Fibroblast of the aortic adventitia (primary cell): Measurements from ENCODE around the gene IKZF1. TPM values are rescaled to one million over a fixed set of nuclear protein-coding genes. Genes with fewer than 3 reads are reported as not detected.

Experiments
- DNase-seq: peaks from one replicate; pipeline ENCODE4 v3.0.0-alpha.2; 2010; ENCODE audit warnings: low read depth
- H3K4me3 ChIP-seq: 2 replicates; pipeline ENCODE4 v1.5.1; 2011; ENCODE audit warnings: low read depth, mild to moderate bottlenecking, control low read depth, low read length, moderate library complexity
- total RNA-seq: library from RNA; depleted of rRNA; stranded (reverse); fragments of >200 nt; gene quantifications from 2 replicates; pipeline ENCODE4 v1.2.3, GENCODE V29; 2012; ENCODE audit warnings: low replicate concordance
- TF ChIP-seq, protein P1 (sequence below): IDR thresholded peaks from 2 replicates; pipeline ENCODE4 v1.5.1; 2011; ENCODE audit warnings: mild to moderate bottlenecking, low read length, control low read depth, inconsistent platforms; ENCODE audit not compliant: insufficient read depth

The IKZF1 gene
- total RNA-seq, 1 donor = not detected

DNA sequence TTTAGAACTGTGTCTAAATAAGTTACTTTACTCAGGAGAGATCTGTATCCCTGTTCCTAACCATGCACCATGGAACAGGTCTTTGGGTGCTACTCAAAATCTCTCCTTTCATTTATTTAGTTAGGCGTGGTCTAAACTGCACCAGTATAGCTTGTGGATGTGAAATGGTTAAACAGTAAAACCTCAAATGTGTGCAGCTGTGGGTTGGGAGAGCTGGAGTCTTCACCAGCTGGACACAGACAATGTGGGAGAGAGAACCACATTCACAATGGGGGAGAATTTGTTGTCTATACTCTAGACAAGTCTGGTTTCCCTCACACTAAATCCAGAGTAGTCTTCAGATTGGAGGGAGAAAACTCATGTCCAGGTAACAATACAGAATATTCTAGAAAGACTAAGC lies 31.2 kb upstream of the IKZF1 start:
- H3K4me3 ChIP-seq = no peak overlapping the region
- no peak for DNase-seq
- TF ChIP-seq, protein P1, sequence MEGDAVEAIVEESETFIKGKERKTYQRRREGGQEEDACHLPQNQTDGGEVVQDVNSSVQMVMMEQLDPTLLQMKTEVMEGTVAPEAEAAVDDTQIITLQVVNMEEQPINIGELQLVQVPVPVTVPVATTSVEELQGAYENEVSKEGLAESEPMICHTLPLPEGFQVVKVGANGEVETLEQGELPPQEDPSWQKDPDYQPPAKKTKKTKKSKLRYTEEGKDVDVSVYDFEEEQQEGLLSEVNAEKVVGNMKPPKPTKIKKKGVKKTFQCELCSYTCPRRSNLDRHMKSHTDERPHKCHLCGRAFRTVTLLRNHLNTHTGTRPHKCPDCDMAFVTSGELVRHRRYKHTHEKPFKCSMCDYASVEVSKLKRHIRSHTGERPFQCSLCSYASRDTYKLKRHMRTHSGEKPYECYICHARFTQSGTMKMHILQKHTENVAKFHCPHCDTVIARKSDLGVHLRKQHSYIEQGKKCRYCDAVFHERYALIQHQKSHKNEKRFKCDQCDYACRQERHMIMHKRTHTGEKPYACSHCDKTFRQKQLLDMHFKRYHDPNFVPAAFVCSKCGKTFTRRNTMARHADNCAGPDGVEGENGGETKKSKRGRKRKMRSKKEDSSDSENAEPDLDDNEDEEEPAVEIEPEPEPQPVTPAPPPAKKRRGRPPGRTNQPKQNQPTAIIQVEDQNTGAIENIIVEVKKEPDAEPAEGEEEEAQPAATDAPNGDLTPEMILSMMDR = no peak

DNA sequence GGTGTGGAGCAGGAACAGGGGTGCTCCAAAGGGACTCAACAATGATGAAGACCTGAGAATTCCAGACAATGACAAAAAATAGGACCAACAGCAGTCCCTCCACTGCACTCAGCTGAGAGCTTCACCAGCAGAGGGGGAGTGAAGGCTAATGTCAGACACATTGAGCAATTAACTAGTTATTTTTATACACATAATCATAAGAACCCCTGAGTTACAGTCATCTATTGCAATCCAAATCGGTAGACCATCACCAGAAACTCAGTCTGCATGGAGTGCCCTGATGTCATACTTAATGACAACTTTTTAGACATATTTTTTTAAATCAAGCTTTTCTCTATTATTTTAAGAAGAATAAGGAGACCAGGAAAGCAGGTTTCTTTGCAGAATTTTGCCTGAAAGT lies 30.6 kb upstream of the IKZF1 start:
- H3K4me3 ChIP-seq = no peak overlapping the region
- TF ChIP-seq, protein P1 = no peak
- no peak for DNase-seq

- H3K4me3 ChIP-seq = no peak overlapping the region
- no peak for DNase-seq
- TF ChIP-seq, protein P1 = no peak
Measured at GRCh38 chr7:50274361-50274760, 30.2 kb upstream of the IKZF1 start.

DNA sequence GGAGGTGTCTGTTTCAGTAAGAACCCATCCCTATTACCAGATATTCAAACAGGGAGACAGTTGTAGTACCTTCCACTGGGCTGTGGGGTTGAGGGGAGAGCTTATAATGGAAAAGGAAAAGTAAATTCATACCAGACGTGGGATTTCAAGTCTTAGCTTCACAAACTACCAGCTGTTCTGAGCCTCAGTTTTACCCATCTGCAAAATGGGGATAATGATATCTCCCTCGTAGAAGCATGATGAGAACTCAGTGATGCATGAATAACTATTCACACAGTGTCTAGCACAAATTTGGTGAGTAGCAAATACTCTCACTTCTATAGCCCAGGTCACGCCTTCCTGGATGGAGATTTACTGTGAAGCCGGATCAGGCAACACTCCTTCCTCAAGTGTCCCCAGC lies 29.1 kb upstream of the IKZF1 start:
- DNase-seq = no peak
- H3K4me3 ChIP-seq = no peak overlapping the region
- TF ChIP-seq, protein P1 = no peak

GRCh38 chr7:50276483-50276882 lies 28.0 kb upstream of the IKZF1 start:
- TF ChIP-seq, protein P1 = no peak
- no peak overlapping the region for H3K4me3 ChIP-seq
- no peak for DNase-seq

GRCh38 chr7:50278120-50278519 lies 26.4 kb upstream of the IKZF1 start:
- H3K4me3 ChIP-seq = no peak overlapping the region
- DNase-seq = no peak
- TF ChIP-seq, protein P1 = no peak

DNA sequence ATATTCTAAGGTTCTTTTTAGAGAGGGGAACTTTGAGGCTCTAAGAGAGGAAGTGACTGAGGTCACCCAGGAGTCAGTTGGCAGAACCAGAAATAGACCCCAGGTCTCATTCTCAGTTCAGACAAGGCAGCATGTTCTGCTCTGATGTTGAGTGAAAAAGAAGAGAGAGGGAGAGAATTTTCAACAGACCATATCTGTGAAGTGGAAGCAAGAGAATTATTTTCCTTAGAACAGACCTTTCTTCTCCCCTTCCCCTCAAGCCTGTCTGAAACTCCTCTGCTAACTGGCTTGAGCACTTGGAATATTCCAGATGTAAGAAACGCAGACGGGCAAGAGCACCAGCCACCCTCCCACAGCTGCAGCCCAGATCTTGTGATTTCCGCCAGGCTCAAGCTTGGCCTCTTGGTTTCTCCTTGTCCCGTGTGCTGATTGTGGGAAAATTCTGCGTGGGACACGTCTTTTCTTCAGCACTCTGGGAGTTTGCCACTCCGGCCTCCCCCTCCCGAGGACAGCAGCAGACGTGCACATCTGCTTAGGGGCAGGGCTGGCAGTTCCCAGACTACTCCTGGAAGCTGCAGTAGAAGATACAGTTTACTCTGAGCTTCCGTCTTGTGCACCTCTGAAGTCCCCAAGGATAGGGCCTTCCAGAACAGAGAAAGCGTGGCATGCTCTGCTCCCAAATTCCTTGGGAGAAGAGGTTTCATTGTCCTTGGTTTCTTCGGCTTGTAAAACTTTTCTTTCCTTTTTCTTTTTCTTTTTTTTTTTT lies 22.7 kb upstream of the IKZF1 start:
- no peak for DNase-seq
- TF ChIP-seq, protein P1 = no peak

More for the DNA sequence above, 22.7 kb upstream of the IKZF1 start:
- H3K4me3 ChIP-seq = no peak overlapping the region
